HEK293T (cell line): ENCODE results near the gene KCNN3.
A peak's percentile ranks its signal among the peaks of the same experiment; 100 is the strongest.

Experiments
- CTCF ChIA-PET: fragments of 350-600 bp; formaldehyde crosslinking; extraction: SDS; loops from one replicate; lab custom pipeline; 2021; ENCODE audit warnings: antibody characterized with exemption, inconsistent platforms; lab: Yijun Ruan, JAX
- POLR2A ChIA-PET: fragments of 350-600 bp; formaldehyde crosslinking; extraction: SDS; loops from one replicate; lab custom pipeline; 2020; ENCODE audit warnings: antibody characterized with exemption, inconsistent platforms; lab: Yijun Ruan, JAX
- DNase-seq: peaks from one replicate; pipeline ENCODE4 v3.0.0; 2012; ENCODE audit warnings: mixed read lengths; ENCODE audit errors: extremely low spot score
- ARNT ChIP-seq: fragments of 450-650 bp; IDR thresholded peaks from 2 replicates; pipeline ENCODE4 v1.6.1; 2017; ENCODE audit warnings: mild to moderate bottlenecking
- BHLHE40 ChIP-seq: fragments of 450-650 bp; IDR thresholded peaks from 2 replicates; pipeline ENCODE4 v1.6.1; 2016; ENCODE audit warnings: mild to moderate bottlenecking, moderate library complexity, borderline replicate concordance
- CTBP1 ChIP-seq: fragments of 450-650 bp; IDR thresholded peaks from 2 replicates; pipeline ENCODE4 v1.6.1; 2016; ENCODE audit warnings: borderline replicate concordance
- ELF4 ChIP-seq: fragments of 450-650 bp; IDR thresholded peaks from 2 replicates; pipeline ENCODE4 v1.6.1; 2017; ENCODE audit warnings: antibody characterized with exemption
- FOXA1 ChIP-seq: fragments of 450-650 bp; IDR thresholded peaks from 2 replicates; pipeline ENCODE4 v1.6.1; 2016; ENCODE audit warnings: mild to moderate bottlenecking
- FOXK2 ChIP-seq: fragments of 450-650 bp; IDR thresholded peaks from 2 replicates; pipeline ENCODE4 v1.6.1; 2016; ENCODE audit warnings: mild to moderate bottlenecking
- FOXM1 ChIP-seq: fragments of 450-650 bp; IDR thresholded peaks from 2 replicates; pipeline ENCODE4 v1.6.1; 2017; ENCODE audit warnings: mild to moderate bottlenecking, borderline replicate concordance
- HDGF ChIP-seq: fragments of 450-650 bp; IDR thresholded peaks from 2 replicates; pipeline ENCODE4 v1.6.1; 2017; ENCODE audit warnings: antibody characterized with exemption, borderline replicate concordance
- L3MBTL2 ChIP-seq: fragments of 450-650 bp; conservative IDR thresholded peaks from 2 replicates; pipeline ENCODE4 v1.6.1; 2016; ENCODE audit warnings: mild to moderate bottlenecking
- LEF1 ChIP-seq: fragments of 450-650 bp; IDR thresholded peaks from 2 replicates; pipeline ENCODE4 v1.6.1; 2017; ENCODE audit warnings: mild to moderate bottlenecking, borderline replicate concordance
- NFRKB ChIP-seq: fragments of 450-650 bp; IDR thresholded peaks from 2 replicates; pipeline ENCODE4 v1.6.1; 2016; ENCODE audit warnings: mild to moderate bottlenecking, moderate library complexity
- SP1 ChIP-seq: fragments of 450-650 bp; IDR thresholded peaks from 2 replicates; pipeline ENCODE4 v1.6.1; 2017
- SUZ12 ChIP-seq: fragments of 450-650 bp; IDR thresholded peaks from 2 replicates; pipeline ENCODE4 v1.6.1; 2016; ENCODE audit warnings: mild to moderate bottlenecking
- TARDBP ChIP-seq: fragments of 450-650 bp; IDR thresholded peaks from 2 replicates; pipeline ENCODE4 v1.6.1; 2016
- ZNF384 ChIP-seq: fragments of 450-650 bp; IDR thresholded peaks from 2 replicates; pipeline ENCODE4 v1.6.1; 2016
- TF ChIP-seq, protein P1 (sequence below): fragments of 450-650 bp; IDR thresholded peaks from 2 replicates; pipeline ENCODE4 v1.6.1; 2016

KCNN3 gene

DNA sequence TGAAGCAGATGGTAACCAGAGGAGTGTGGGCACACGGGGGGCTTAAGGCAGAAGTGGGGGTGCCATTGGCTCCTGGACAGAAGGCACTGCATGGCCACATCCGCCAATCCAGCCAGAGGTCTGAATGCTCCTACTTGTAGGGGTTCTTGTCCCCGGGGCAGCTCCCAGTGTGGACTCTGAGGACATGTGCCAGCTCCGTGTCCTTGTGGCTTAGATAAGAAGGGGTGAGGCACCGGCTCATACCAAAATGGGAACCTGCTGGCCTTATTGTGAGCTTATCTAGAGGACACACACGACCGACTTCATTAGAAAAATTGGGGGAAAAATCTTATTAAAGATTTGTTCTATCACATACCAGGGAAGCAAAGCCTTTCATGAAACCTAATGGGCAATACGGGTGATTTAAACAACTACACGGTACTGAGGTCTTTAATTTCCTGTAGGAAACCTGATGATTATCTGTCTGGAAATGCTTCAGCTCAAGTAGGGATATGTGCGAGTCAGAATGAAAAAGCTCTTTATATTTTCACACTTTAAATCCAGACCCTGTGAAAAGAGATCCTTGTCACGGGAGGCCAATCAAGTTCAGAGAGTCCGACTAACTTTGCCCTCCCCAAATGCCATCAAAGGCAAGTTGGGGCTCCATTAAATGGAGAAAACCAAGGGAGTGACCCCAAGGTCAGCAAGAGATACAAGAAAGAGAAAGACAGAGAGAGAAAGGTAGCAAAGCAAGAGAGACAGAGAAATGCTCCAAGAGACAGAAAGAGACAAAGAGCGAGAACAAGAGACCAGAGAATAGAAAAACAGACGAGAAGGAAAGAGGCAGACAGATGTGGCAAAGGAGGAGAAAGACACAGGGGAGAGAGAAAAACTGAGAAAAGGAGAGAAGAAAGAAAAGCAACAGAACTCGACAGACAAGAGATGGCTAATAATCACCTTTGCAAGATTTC lies 14.1 kb upstream of the KCNN3 start:
- ChIA-PET POLR2A (no interaction called here), CTCF (no interaction called here)
- DNase-seq = no peak
- TF ChIP-seq CTBP1 = no peak
- no peak for TF ChIP-seq FOXA1
- no peak for TF ChIP-seq L3MBTL2
- TF ChIP-seq, protein P1, sequence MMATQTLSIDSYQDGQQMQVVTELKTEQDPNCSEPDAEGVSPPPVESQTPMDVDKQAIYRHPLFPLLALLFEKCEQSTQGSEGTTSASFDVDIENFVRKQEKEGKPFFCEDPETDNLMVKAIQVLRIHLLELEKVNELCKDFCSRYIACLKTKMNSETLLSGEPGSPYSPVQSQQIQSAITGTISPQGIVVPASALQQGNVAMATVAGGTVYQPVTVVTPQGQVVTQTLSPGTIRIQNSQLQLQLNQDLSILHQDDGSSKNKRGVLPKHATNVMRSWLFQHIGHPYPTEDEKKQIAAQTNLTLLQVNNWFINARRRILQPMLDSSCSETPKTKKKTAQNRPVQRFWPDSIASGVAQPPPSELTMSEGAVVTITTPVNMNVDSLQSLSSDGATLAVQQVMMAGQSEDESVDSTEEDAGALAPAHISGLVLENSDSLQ = no peak
- no peak for TF ChIP-seq ELF4
- no peak for TF ChIP-seq FOXK2
- TF ChIP-seq TARDBP = no peak
- no peak for TF ChIP-seq BHLHE40
- TF ChIP-seq ZNF384 = no peak
- no peak for TF ChIP-seq SUZ12
- no peak for TF ChIP-seq SP1

DNA sequence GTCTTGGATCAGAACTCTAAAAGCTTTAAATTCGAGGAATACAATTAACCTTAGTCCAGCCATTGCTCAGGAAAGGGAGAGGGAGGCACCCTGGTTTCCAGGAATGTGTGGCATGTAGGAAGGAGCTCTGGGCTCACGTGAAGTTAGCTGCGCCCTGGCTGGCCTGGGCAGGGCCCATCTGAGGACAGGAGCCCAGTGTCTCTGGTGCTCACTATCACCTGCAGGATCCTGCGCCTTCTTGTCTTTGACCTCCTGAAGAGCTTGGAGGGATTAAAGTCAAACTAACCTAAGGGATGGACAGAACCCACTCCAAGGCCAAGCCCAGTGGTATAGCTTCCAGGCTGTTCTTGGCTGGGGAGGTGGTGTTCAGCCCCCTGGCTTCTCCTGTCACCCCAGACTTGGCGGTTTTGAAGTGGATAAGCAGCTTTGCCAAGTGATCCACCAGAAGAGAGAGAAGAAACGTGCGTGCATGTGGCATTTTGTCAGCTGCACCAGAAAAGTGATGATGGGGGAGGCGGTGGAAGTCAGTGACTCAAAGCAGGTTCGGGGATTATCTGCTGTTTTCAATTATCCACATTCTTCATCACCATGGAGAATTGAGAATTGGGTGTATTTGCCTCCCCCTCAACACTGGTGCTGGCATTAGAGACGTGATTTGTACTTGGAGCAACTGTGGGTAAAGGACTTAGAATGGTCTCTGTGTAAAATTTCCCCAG lies 11.9 kb upstream of the KCNN3 start:
- CTCF ChIA-PET = interaction anchor here (0.6 to 1.9 kb wide), 4 partner anchors 10 to 322 kb away, joined by 3 to 6 read pairs (median 4); no protein-coding TSS in a partner anchor
- POLR2A ChIA-PET = interaction anchor here (0.8 kb wide), 1 partner anchor 291 kb away, joined by 3 read pairs; the partner anchor contains the start of gene KRTCAP2
- DNase-seq = no peak
- TF ChIP-seq SP1 = no peak
- TF ChIP-seq FOXK2 = no peak
- no peak for TF ChIP-seq BHLHE40
- TF ChIP-seq LEF1 = no peak
- no peak for TF ChIP-seq CTBP1
- no peak for TF ChIP-seq L3MBTL2

DNA sequence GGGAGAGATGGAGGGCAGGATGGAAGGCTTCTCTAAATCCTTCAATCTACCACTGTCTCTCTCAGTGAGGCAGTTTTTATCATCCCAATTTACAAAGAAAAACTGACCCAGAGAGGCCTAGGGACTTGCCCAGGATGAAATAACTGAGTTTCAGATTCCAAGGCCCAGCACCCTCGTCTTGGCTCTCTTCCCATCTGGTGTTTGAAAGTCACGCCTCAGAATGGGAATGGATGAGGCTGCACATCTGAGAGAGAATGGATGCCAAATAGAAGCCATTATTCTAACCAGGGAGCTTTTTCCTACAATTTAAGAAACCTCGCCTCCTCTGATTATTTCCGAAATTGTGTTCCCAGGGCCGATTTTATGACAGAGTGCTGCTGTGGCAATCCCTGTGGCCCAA lies 10.6 kb upstream of the KCNN3 start:
- ChIA-PET POLR2A (no interaction called here), CTCF (interaction anchor here (0.7 to 0.8 kb wide), 2 partner anchors 321 to 604 kb away, joined by 3 read pairs; no protein-coding TSS in a partner anchor)
- TF ChIP-seq FOXM1 = no peak
- no peak for TF ChIP-seq CTBP1
- no peak for TF ChIP-seq ZNF384
- no peak for TF ChIP-seq FOXA1
- no peak for TF ChIP-seq TARDBP
- no peak for TF ChIP-seq BHLHE40
- TF ChIP-seq L3MBTL2 = no peak
- TF ChIP-seq ELF4 = no peak
- TF ChIP-seq LEF1 = no peak
- no peak for TF ChIP-seq ARNT
- TF ChIP-seq FOXK2 = no peak
- no peak for DNase-seq

DNA sequence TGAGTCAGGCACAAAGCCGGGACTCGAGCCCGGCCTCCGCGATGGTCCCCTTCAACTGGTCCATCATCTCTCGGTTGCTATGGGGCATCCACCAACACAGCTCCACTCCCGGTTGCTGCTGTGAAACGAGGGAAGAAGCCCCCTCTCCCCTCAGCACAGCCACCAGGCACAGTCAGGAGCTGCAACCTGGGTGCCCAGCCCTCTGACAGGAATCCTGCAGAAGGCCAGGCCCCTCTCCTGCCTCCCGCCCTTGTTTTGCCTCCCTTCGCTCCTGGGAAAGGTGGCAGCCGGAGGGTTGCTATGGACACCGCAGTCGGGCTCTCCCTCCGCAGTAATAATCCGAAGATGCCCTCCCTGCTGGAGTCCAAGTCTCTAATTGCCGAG lies 8.9 kb upstream of the KCNN3 start:
- TF ChIP-seq L3MBTL2 = no peak
- TF ChIP-seq SP1 = no peak
- TF ChIP-seq CTBP1 = no peak
- no peak for TF ChIP-seq NFRKB
- no peak for TF ChIP-seq ZNF384
- TF ChIP-seq TARDBP = no peak
- TF ChIP-seq, protein P1 = no peak
- TF ChIP-seq LEF1 = no peak
- TF ChIP-seq ARNT = no peak
- no peak for TF ChIP-seq ELF4
- TF ChIP-seq FOXM1 = no peak
- no peak for TF ChIP-seq SUZ12
- TF ChIP-seq HDGF = no peak
- TF ChIP-seq FOXA1 = no peak
- TF ChIP-seq FOXK2 = no peak
- TF ChIP-seq BHLHE40 = no peak
- ChIA-PET POLR2A (interaction anchor here (0.9 to 1.0 kb wide), 2 partner anchors 9 to 320 kb away, joined by 3 read pairs; partner anchors contain the start of gene KCNN3), CTCF (interaction anchor here (0.9 to 1.2 kb wide), 14 partner anchors 8 to 398 kb away, joined by 3 to 7 read pairs (median 4); partner anchors contain the start of genes KCNN3 and PMVK)
- DNase-seq = no peak

DNA sequence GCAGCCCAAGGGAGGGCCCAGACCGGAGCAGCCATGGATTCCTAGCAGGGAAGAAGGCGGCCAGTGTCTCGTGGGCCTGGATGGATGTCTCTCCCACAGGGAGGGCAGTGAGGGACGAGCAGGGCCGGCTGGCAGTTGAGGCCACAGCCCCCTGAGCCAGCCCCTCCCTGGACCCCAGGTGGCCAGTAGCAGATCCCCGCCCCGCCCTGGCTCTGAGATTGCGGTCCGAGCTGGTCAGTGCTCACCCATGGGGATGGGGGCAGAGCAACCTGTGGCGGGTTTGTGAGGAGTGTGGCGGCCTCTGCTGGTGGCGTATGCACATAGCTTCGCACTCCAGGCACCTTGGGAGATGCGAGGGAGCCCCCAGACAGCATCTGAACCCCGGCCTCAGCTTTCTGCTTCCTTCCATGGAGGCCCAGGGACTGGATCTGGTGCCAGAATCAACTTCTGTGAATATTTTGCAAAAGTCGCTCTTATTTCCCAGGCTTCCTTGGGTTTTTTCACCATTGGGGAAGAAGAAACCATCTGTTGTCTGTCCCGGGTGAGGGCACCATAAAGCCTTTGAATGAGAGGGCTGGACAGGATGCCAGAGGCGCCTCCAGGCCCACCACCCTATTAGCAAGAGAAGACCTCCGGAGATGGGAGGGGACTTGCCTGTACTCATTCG lies 8.4 kb upstream of the KCNN3 start:
- POLR2A ChIA-PET = interaction anchor here (0.9 to 1.0 kb wide), 2 partner anchors 9 to 319 kb away, joined by 3 read pairs; partner anchors contain the start of gene KCNN3
- CTCF ChIA-PET = interaction anchor here (0.5 to 1.2 kb wide), 16 partner anchors 9 to 1753 kb away, joined by 3 to 8 read pairs (median 4); partner anchors contain the start of genes KCNN3 and PMVK
- peak; percentile 87 for DNase-seq

More for the DNA sequence above, 8.4 kb upstream of the KCNN3 start:
- TF ChIP-seq HDGF (peak; percentile 93; the same call in 1 of the 2 replicates), NFRKB (no peak), FOXK2 (no peak), SP1 (no peak)
